GM18502 (cell line): ENCODE data around the gene HOXB1.
A peak's percentile ranks its signal among the peaks of the same experiment; 100 is the strongest.
"Not testable (repeated sequence)": the region's sequence is repeated elsewhere in the genome, so short reads cannot be mapped to it uniquely, and the experiment has no call there.

ENCODE experiments used
- ATAC-seq: cut with Tn5 transposase; IDR thresholded peaks from one replicate; pipeline ENCODE4 v1.9.1; 2021; ENCODE audit warnings: mild to moderate bottlenecking; ENCODE audit not compliant: unreplicated experiment, poor library complexity

The HOXB1 gene

GRCh38 chr17:48526608-48527546 lies 3.9 kb downstream of the HOXB1 start:
- ATAC-seq, result no peak

GRCh38 chr17:48523010-48523409 lies 7.8 kb downstream of the HOXB1 start:
- ATAC-seq, result no peak

GRCh38 chr17:48522031-48522653 lies 8.7 kb downstream of the HOXB1 start:
- ATAC-seq, result no peak

- ATAC-seq, result no peak
These were observed 10.2 kb downstream of the HOXB1 start for GRCh38 chr17:48520631-48521079.

- no peak for ATAC-seq
These were observed 11.4 kb downstream of the HOXB1 start for GRCh38 chr17:48519427-48519826.

GRCh38 chr17:48517478-48517877 lies 13.3 kb downstream of the HOXB1 start:
- no peak for ATAC-seq

- no peak for ATAC-seq
These were observed 14.6 kb downstream of the HOXB1 start for GRCh38 chr17:48515925-48516900.

- no peak for ATAC-seq
These were observed 16.3 kb downstream of the HOXB1 start for GRCh38 chr17:48514477-48514876.

GRCh38 chr17:48513666-48514455 lies 16.9 kb downstream of the HOXB1 start:
- no peak for ATAC-seq

GRCh38 chr17:48513097-48513496 lies 17.7 kb downstream of the HOXB1 start:
- ATAC-seq, result no peak

GRCh38 chr17:48510761-48511604 lies 19.8 kb downstream of the HOXB1 start:
- ATAC-seq, result peak; percentile 65

GRCh38 chr17:48510381-48510760 lies 20.4 kb downstream of the HOXB1 start:
- no peak for ATAC-seq

- ATAC-seq, result not testable (repeated sequence)
These were observed 21.1 kb downstream of the HOXB1 start for GRCh38 chr17:48509708-48510107.

- ATAC-seq, result no peak
These were observed 24.6 kb downstream of the HOXB1 start for GRCh38 chr17:48506246-48506645.

GRCh38 chr17:48505788-48506187 lies 25.0 kb downstream of the HOXB1 start:
- ATAC-seq, result peak; percentile 82

- no peak for ATAC-seq
These were observed 25.9 kb downstream of the HOXB1 start for GRCh38 chr17:48504953-48505352.

GRCh38 chr17:48503747-48504146 lies 27.1 kb downstream of the HOXB1 start:
- ATAC-seq, result no peak

GRCh38 chr17:48502901-48503300 lies 27.9 kb downstream of the HOXB1 start:
- no peak for ATAC-seq

GRCh38 chr17:48502312-48502711 lies 28.5 kb downstream of the HOXB1 start:
- no peak for ATAC-seq
